GM12878 (cell line): ENCODE measurements around the gene DIRAS2. TPM values are rescaled to one million over a fixed set of nuclear protein-coding genes. Genes with fewer than 3 reads are reported as not detected.

ENCODE experiments used
- ATAC-seq: fragments of 200-7000 bp; cut with Tn5 transposase; 3 replicates; pipeline ENCODE4 v1.9.1; 2020; ENCODE audit warnings: mild to moderate bottlenecking, moderate library complexity
- BruUV-seq: library from RNA; stranded (reverse); fragments of 400-500 nt; replicated peaks from 2 replicates; lab custom pipeline; 2021; lab: Mats Ljungman, UMichigan
- CTCF ChIA-PET: fragments of 300-600 bp; sonication (Branson Sonifier 250); formaldehyde crosslinking; extraction: SDS; loops from one replicate; lab custom pipeline; 2021; ENCODE audit warnings: inconsistent platforms; lab: Yijun Ruan, JAX
- POLR2A ChIA-PET: fragments of 350-600 bp; formaldehyde crosslinking; extraction: SDS; loops from one replicate; lab custom pipeline; 2021; ENCODE audit warnings: inconsistent platforms; lab: Charles Lee
- RAD21 ChIA-PET: fragments of 300-600 bp; sonication (Branson Sonifier 250); formaldehyde crosslinking; loops from one replicate; lab custom pipeline; 2023; ENCODE audit warnings: antibody characterized with exemption; ENCODE audit not compliant: unreplicated experiment; lab: Charles Lee
- SMC1A ChIA-PET: fragments of 300-600 bp; sonication (Branson Sonifier 250); formaldehyde crosslinking; loops from one replicate; lab custom pipeline; 2023; ENCODE audit not compliant: unreplicated experiment, uncharacterized antibody; lab: Charles Lee
- DNase-seq: peaks from one replicate; pipeline ENCODE4 v3.0.0-alpha.2; 2011; ENCODE audit warnings: low read depth, low spot score
- FAIRE-seq: peaks from 3 replicates; lab custom pipeline; 2011; peaks lifted over from hg19 to GRCh38; lab: Jason Lieb, UNC
- H2AFZ ChIP-seq: 2 replicates; pipeline ENCODE4 v1.6.0; 2011; ENCODE audit warnings: low read depth, low read length, control low read depth; ENCODE audit not compliant: control insufficient read depth
- H3K27ac ChIP-seq: 2 replicates; pipeline ENCODE4 v1.5.1; 2011; ENCODE audit warnings: control low read depth; ENCODE audit not compliant: control insufficient read depth, insufficient read depth
- H3K27me3 ChIP-seq, 2 experiments: replicated peaks in 1 of 2; 2 replicates each; pipeline versions ENCODE4 v1.6.0 to v1.6.1; 2011; ENCODE audit warnings: low read length in 1 of 2; ENCODE audit not compliant: control insufficient read depth in 2 of 2, insufficient read depth in 2 of 2
- H3K36me3 ChIP-seq, 2 experiments: 2 replicates each; pipeline ENCODE4 v1.5.1; 2011; ENCODE audit warnings: low read length in 1 of 2; ENCODE audit not compliant: control insufficient read depth in 2 of 2, insufficient read depth in 2 of 2
- H3K4me1 ChIP-seq: 2 replicates; pipeline ENCODE4 v1.6.1; 2011; ENCODE audit warnings: mild to moderate bottlenecking, low read length, moderate library complexity, mixed read lengths; ENCODE audit not compliant: control insufficient read depth, insufficient read depth
- H3K4me2 ChIP-seq: 2 replicates; pipeline ENCODE4 v1.6.0; 2011; ENCODE audit warnings: control low read depth; ENCODE audit not compliant: control insufficient read depth, insufficient read depth
- H3K4me3 ChIP-seq: fragments of 200-600 bp; sonication (generic); 2 replicates; pipeline ENCODE4 v1.5.1; 2016
- H3K79me2 ChIP-seq: 2 replicates; pipeline ENCODE4 v1.6.0; 2011; ENCODE audit warnings: low read length; ENCODE audit not compliant: control insufficient read depth, insufficient read depth
- H3K9ac ChIP-seq: 2 replicates; pipeline ENCODE4 v1.8.0; 2011; ENCODE audit warnings: low read length, control low read depth, mixed read lengths; ENCODE audit not compliant: control insufficient read depth, insufficient read depth
- H3K9me3 ChIP-seq: replicated peaks from 3 replicates; pipeline ENCODE4 v1.5.1; 2011; ENCODE audit warnings: mild to moderate bottlenecking, low read length; ENCODE audit not compliant: control insufficient read depth, insufficient read depth
- H4K20me1 ChIP-seq: 2 replicates; pipeline ENCODE4 v1.6.0; 2011; ENCODE audit not compliant: control insufficient read depth, insufficient read depth
- EP300 ChIP-seq, 2 experiments: fragments of 150-350 bp in 1 of 2; IDR thresholded peaks; 2 replicates each; pipeline ENCODE4 v1.6.1; 2011 to 2012; ENCODE audit warnings: low read depth in 2 of 2, low read length in 2 of 2, borderline replicate concordance in 1 of 2, improper control_type of control experiment in 1 of 2, inconsistent platforms in 1 of 2; ENCODE audit not compliant: control insufficient read depth in 1 of 2
- FOS ChIP-seq: IDR thresholded peaks from 3 replicates; pipeline ENCODE4 v1.6.1; 2011; ENCODE audit warnings: borderline replicate concordance; ENCODE audit not compliant: insufficient read length; ENCODE audit errors: extremely low read depth
- HDAC6 ChIP-seq: fragments of 200-600 bp; sonication (generic); IDR thresholded peaks from one replicate; pipeline ENCODE4 v1.8.0; 2017; ENCODE audit warnings: antibody characterized with exemption; ENCODE audit not compliant: unreplicated experiment
- RAD51 ChIP-seq: fragments of 450-650 bp; IDR thresholded peaks from 2 replicates; pipeline ENCODE4 v1.6.1; 2016; ENCODE audit warnings: moderate library complexity, mild to moderate bottlenecking, inconsistent platforms
- SREBF2 ChIP-seq: IDR thresholded peaks from 2 replicates; pipeline ENCODE4 v1.6.1; 2012; ENCODE audit warnings: mild to moderate bottlenecking, low read length
- TBL1XR1 ChIP-seq: IDR thresholded peaks from 2 replicates; pipeline ENCODE4 v1.6.1; 2012; ENCODE audit warnings: low read depth, low read length, improper control_type of control experiment
- WGBS: methylation state at CpG from one replicate; pipeline ENCODE4 v1.1.6; 2016; ENCODE audit warnings: low lambda C conversion rate; ENCODE audit not compliant: insufficient replicate concordance, insufficient coverage; ENCODE audit errors: missing lambda C conversion rate; 5-methylcytosine and 5-hydroxymethylcytosine counted together
- in situ Hi-C: fragments of 300-500 bp; cut with MboI; formaldehyde crosslinking; loops from 9 replicates; pipeline ENCODE4 v1.14.3; 2018; ENCODE audit warnings: mixed read lengths
- intact Hi-C: fragments of 100-400 bp; cut with micrococcal nuclease; formaldehyde crosslinking; loops from one replicate; pipeline ENCODE4 v1.14.2; 2022; ENCODE audit not compliant: unreplicated experiment
- polyA plus RNA-seq, 11 experiments: library from polyadenylated mRNA; depleted of rRNA in 4 of 11; unstranded in 6 of 11; stranded (reverse) in 5 of 11; fragments of >200 nt; fragmentation: Nextera tagmentation in 4 of 11; fragmentation: Illumina TruSeq in 1 of 11; extraction: Ambion mirVana in 4 of 11; extraction: Trizol in 1 of 11; gene quantifications; 1 replicate in 1 of 11; 2 replicates in 10 of 11; pipeline versions ENCODE4 v1.2.1 to v1.2.3, GENCODE V29; 2011 to 2016; ENCODE audit warnings: inconsistent platforms in 2 of 11, missing spikeins in 2 of 11, low read depth in 1 of 11
- total RNA-seq, 4 experiments: library from RNA; depleted of rRNA in 3 of 4; stranded (reverse); fragments of >200 nt in 3 of 4; fragmentation: Illumina TruSeq in 1 of 4; extraction: Trizol in 1 of 4; gene quantifications; 2 replicates each; pipeline versions ENCODE4 v1.2.1 to v1.2.3, GENCODE V29; 2013 to 2021

The DIRAS2 gene
- total and polyA plus RNA-seq, 10 of the 15 experiments (the other 5 are each of a cell fraction or from before 2014, with no cell fraction given), result not detected

- TF ChIP-seq EP300 (IDR thresholded peaks at IDR 0.05; ENCODE audit: borderline replicate concordance in 1 of 2, control insufficient read depth in 1 of 2, low read depth in 2 of 2, low read length in 2 of 2), result no peak
These were observed 74.0 kb downstream of the DIRAS2 start (continued) for GRCh38 chr9:90568667-90569066.

DNA sequence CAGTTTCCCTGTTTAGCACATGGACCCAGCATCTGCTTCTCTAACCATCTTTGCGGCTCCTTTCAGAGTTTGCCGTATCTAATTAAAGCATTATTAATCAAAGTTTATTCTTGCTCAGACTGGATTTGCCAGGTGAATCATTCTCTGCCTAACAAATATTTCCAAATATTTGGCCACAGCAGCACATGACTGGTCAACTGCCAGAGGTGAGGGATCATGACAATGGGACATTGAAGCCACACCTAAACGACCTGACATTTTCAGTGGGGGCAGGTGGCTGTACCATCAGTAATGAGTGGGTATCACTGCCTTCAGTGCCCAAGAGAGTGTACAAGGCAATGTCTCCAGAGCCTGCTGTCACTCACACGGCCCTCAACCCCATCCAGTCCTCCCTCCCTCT, 80.4 kb downstream of the DIRAS2 start:
- in situ Hi-C loops, result no loop called here
- H4K20me1 ChIP-seq, result no peaks in the 10 kb centered on the region
- no TSS peak for BruUV-seq
- no peak for ATAC-seq
- RAD21 ChIA-PET, result no interaction called here
- H3K9me3 ChIP-seq, result no peaks in the 10 kb centered on the region
- H3K4me1 ChIP-seq, result no peaks in the 10 kb centered on the region
- no peaks in the 10 kb centered on the region for H3K36me3 ChIP-seq
- POLR2A ChIA-PET, result no interaction called here
- DNase-seq, result no peak
- CTCF ChIA-PET, result no interaction called here
- no peak for FAIRE-seq
- no peak overlapping the region for H3K4me2 ChIP-seq
- no peak overlapping the region for H3K9ac ChIP-seq
- SMC1A ChIA-PET, result no interaction called here
- H3K27me3 ChIP-seq, result no peaks in the 10 kb centered on the region
- 49% methylated on average over 4 of the region's 4 CpGs for WGBS
- H3K27ac ChIP-seq, result no peak overlapping the region
- intact Hi-C loops, result no loop called here
- no peak overlapping the region for H3K4me3 ChIP-seq
- H2AFZ ChIP-seq, result no peak overlapping the region
- TF ChIP-seq HDAC6 (no peak), RAD51 (no peak), FOS (no peak), SREBF2 (no peak), TBL1XR1 (no peak)
- H3K79me2 ChIP-seq, result no peaks in the 10 kb centered on the region

Other genes with a start within 250 kb of the DIRAS2 start
- 80.7 and 88.4 TPM in 2 replicates for gene SYK, start 159.0 kb upstream of the DIRAS2 start, total RNA-seq (2014; rRNA removed)
- gene SYK, start 159.0 kb upstream of the DIRAS2 start, total RNA-seq (2014; rRNA removed; fragmentation: Illumina TruSeq; extraction: Trizol), result 70.2 and 75.8 TPM in 2 replicates
- 128 and 135 TPM in 2 replicates for gene SYK, start 159.0 kb upstream of the DIRAS2 start, total RNA-seq (2021)
- 5.7 and 6.5 TPM in 2 replicates for gene SYK, start 159.0 kb upstream of the DIRAS2 start, polyA plus RNA-seq (2011; rRNA removed)
- gene SYK, start 159.0 kb upstream of the DIRAS2 start, polyA plus RNA-seq (2014; fragmentation: Illumina TruSeq; extraction: Trizol), result 77.5 and 82.5 TPM in 2 replicates
- 10 to 100 TPM; 23.1 to 24.8 TPM for gene SYK, start 159.0 kb upstream of the DIRAS2 start, polyA plus RNA-seq (2014; fragmentation: Nextera tagmentation; extraction: Ambion mirVana)
- gene SYK, start 159.0 kb upstream of the DIRAS2 start, polyA plus RNA-seq (2014; rRNA removed), result 58.1 and 58.2 TPM in 2 replicates
- gene SYK, start 159.0 kb upstream of the DIRAS2 start, polyA plus RNA-seq (2016; fragmentation: Nextera tagmentation; extraction: Ambion mirVana), result 10 to 100 TPM; 68.0 to 69.5 TPM